ENCODE measurements around the gene RTL1. TPM values are rescaled to one million over a fixed set of nuclear protein-coding genes. Genes with fewer than 3 reads are reported as not detected.

Gene RTL1
- total and polyA plus RNA-seq, 2 experiments from 2014 or later: 0.15 TPM; not detected in 1

DNA sequence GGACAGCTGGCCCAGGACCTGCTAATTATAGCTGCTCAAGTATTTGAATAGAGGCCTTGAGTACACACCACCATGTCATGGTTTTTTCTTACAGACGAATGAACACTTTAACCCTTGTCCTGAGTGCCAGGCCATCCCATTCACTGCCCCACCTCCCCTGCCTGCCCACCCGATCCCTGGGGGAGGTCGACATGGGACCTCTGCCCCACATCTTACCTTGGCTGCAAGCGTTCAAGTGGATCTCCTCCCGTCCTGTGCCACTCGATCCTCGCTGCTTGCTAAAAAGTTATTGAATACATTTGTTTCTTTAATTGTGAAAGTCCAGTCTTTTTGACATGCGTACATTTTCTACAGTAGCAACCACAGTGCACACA, 10.3 kb downstream of the RTL1 start:
- Histone ChIP-seq H3K36me3 (no peaks in the 10 kb centered on the region), H3K4me3 (no peak overlapping the region), H3K9me3 (ENCODE audit: low read depth) (no peaks in the 10 kb centered on the region), H3K27ac (no peak overlapping the region), H3K27me3 (no peaks in the 10 kb centered on the region), H3K4me1 (ENCODE audit: low read depth) (peaks cover 23% of the 10 kb centered on the region)
- TF ChIP-seq, protein P1, sequence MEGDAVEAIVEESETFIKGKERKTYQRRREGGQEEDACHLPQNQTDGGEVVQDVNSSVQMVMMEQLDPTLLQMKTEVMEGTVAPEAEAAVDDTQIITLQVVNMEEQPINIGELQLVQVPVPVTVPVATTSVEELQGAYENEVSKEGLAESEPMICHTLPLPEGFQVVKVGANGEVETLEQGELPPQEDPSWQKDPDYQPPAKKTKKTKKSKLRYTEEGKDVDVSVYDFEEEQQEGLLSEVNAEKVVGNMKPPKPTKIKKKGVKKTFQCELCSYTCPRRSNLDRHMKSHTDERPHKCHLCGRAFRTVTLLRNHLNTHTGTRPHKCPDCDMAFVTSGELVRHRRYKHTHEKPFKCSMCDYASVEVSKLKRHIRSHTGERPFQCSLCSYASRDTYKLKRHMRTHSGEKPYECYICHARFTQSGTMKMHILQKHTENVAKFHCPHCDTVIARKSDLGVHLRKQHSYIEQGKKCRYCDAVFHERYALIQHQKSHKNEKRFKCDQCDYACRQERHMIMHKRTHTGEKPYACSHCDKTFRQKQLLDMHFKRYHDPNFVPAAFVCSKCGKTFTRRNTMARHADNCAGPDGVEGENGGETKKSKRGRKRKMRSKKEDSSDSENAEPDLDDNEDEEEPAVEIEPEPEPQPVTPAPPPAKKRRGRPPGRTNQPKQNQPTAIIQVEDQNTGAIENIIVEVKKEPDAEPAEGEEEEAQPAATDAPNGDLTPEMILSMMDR (IDR thresholded peaks at IDR 0.05; ENCODE audit: low read depth, low read length): no peak
- no peak for DNase-seq (ENCODE audit: low read depth in 1 of 2, low spot score in 1 of 2)

DNA sequence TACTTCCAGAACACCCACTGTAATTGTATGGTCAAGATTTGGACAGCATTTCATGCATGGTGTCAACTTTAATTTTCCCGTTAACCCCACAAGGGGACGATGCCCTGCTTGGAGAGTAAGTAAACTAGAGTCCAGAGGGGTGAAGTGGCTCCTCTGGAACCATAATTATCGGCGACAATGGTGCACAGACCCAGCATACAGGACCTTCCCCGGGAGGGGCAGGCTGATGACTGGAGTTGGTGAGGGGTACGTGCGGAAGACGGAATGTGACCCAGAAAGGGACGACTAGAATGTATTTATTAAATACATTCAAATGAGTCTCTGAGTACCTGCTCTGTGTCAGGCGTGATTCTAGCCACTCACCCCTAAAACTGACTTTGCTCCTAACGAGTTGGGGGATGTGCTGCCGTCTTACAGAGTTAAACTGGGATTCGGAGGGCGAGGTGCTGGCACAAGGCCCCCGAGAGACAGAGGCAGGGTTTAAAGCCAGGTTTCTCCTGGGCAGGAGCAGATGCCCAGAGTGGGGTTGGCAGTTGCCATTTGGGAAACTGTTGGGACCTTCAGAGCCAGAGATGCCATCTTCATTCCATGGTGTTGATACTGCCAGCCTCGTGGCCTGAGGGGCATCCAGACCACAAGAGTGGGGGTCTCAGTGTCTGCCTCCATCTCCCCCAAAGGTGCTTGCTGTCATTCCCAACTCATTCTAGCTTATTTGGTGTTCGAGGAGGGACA, 10.9 kb downstream of the RTL1 start:
- no peak overlapping the region for H3K4me3 ChIP-seq
- H3K9me3 ChIP-seq (ENCODE audit: low read depth): no peaks in the 10 kb centered on the region
- H3K27me3 ChIP-seq: no peaks in the 10 kb centered on the region
- peaks cover 23% of the 10 kb centered on the region for H3K4me1 ChIP-seq (ENCODE audit: low read depth)
- no peaks in the 10 kb centered on the region for H3K36me3 ChIP-seq
- DNase-seq (ENCODE audit: low read depth in 1 of 2, low spot score in 1 of 2): no peak
- no peak overlapping the region for H3K27ac ChIP-seq
- TF ChIP-seq, protein P1 (IDR thresholded peaks at IDR 0.05; ENCODE audit: low read depth, low read length): no peak

DNA sequence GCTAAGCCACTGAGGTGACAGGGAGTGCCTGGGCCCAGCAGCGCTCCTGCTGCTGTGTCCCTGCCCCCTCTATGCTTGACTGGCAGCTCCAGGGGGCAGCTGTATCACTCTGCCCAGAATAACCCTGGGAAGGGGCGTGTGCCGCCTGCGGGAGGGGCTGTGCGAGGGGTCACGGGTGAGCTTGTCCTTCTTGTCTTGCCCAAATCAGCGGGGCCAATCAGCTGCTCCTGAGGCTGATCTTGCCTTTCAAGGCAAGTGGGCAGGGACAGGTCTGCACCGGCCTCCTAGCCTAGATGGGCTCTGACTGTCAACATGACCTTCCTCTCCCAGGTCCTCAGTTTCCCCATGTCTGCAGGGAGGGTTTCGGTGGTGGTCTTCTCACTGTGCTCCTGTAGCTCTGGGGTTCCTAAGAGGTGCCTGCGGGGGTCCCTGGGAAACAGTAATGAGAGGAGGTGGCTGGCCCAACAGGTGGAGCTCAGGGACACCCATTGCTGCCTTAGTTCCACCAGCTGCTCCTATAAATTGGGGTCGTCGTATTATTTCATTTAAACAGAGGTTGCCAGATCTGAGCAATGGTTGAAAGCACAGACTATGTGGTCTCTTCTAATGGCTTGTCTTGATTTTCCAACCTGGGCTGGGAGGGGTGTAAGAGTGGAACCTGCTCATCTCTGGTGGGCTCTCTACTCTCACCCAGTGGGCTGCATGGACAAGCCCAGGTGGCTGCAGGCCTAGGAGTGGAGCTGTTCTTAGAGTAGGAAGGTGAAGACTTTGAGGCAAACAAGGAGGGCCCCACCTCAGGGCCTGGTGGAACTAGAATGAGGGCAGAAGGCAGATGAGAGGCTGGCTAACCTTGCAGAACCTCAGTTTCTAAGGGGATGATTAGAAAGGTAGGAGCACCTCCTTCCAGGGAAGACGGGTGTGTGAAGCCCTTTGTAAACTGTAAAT, 11.7 kb downstream of the RTL1 start:
- Histone ChIP-seq H3K36me3 (no peaks in the 10 kb centered on the region), H3K4me1 (ENCODE audit: low read depth) (peaks cover 18% of the 10 kb centered on the region), H3K9me3 (ENCODE audit: low read depth) (no peaks in the 10 kb centered on the region), H3K27me3 (no peaks in the 10 kb centered on the region), H3K27ac (no peak overlapping the region), H3K4me3 (no peak overlapping the region)
- DNase-seq (ENCODE audit: low read depth in 1 of 2, low spot score in 1 of 2): no peak
- TF ChIP-seq, protein P1 (IDR thresholded peaks at IDR 0.05; ENCODE audit: low read depth, low read length): no peak

DNA sequence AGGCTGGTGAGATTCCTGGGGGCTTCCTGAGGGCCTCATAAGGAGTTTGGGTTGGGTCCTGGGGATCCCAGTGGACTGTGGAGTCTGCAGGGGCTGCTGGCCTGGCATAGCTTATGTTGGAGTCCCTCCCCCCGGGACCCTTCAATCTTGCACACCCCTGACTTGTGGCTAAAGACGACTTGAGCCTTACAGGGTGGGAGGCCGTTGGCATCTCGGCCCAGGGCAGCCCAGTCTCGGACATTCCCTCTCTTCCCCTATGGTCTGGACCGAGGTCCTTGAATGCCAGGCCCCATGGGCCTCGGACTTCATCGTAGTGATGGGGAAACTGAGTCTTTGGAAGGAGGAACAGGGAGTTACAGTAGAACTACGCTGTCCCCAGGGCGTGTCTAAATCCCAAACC, 12.5 kb downstream of the RTL1 start:
- DNase-seq (ENCODE audit: low read depth in 1 of 2, low spot score in 1 of 2): no peak
- Histone ChIP-seq H3K4me3 (no peak overlapping the region), H3K4me1 (ENCODE audit: low read depth) (peaks cover 11% of the 10 kb centered on the region), H3K27me3 (no peaks in the 10 kb centered on the region), H3K9me3 (ENCODE audit: low read depth) (no peaks in the 10 kb centered on the region), H3K36me3 (no peaks in the 10 kb centered on the region), H3K27ac (no peak overlapping the region)
- TF ChIP-seq, protein P1 (IDR thresholded peaks at IDR 0.05; ENCODE audit: low read depth, low read length): no peak

DNA sequence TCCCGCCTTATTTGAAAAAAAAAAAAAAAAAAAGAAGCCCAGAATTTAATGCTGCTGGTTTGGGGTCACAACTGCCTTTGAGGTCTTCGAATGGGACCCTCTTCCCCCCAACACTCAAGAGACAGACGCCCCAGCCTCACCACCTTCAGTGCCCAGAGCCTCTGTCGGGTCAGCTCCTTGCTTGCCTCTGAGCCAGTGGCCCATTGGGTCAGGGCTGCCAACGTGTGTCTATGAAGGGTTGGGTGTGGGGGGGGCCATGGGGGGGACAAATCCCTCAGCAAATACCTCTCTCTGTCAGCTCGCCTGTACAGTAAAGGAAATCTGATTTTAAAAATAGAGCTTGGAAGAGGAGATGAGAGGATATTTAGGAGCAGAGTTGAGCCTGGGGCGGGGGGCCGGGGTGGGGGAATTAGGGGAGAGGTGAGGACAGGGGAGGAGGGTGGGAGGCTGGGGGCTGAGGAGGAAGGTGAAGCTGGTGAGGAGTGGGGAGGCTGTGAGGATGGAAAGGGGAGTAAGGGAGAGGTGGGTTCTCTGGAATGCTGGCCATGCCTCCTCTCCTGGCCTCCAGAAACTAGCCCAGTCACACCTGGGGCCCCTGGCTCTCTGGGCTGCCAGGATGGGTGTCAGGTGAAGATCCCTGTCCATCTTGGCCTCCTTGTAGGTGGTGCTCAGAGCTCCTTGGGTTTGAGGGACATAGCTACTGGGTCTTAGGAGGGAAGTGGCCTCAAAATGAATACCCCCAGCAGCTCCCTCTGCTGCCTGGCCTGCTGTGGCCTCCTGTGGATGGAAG, 13.3 kb downstream of the RTL1 start:
- Histone ChIP-seq H3K9me3 (ENCODE audit: low read depth) (no peaks in the 10 kb centered on the region), H3K4me1 (ENCODE audit: low read depth) (peaks cover 10% of the 10 kb centered on the region), H3K27ac (no peak overlapping the region), H3K4me3 (no peak overlapping the region), H3K27me3 (no peaks in the 10 kb centered on the region), H3K36me3 (no peaks in the 10 kb centered on the region)
- no peak for DNase-seq (ENCODE audit: low read depth in 1 of 2, low spot score in 1 of 2)
- TF ChIP-seq, protein P1 (IDR thresholded peaks at IDR 0.05; ENCODE audit: low read depth, low read length): no peak

Measured in cardiac muscle cell (in vitro differentiated cells and primary cell).